GM23248 (cell line): ENCODE measurements around the gene HOOK1. TPM values are rescaled to one million over a fixed set of nuclear protein-coding genes. Genes with fewer than 3 reads are reported as not detected.
"Not testable (repeated sequence)": the region's sequence is repeated elsewhere in the genome, so short reads cannot be mapped to it uniquely, and the experiment has no call there.

Experiments used
- DNase-seq: peaks from one replicate; pipeline ENCODE4 v3.0.0-alpha.2; 2015
- H2AFZ ChIP-seq: fragments of 200-600 bp; sonication (generic); 2 replicates; pipeline ENCODE4 v1.6.1; 2016; ENCODE audit warnings: antibody characterized with exemption
- H3F3A ChIP-seq: fragments of 200-600 bp; sonication (generic); 2 replicates; pipeline ENCODE4 v1.6.1; 2016; ENCODE audit warnings: mild to moderate bottlenecking, antibody characterized with exemption, mixed run types; ENCODE audit not compliant: insufficient read depth
- H3K27ac ChIP-seq: fragments of 200-600 bp; sonication (generic); 2 replicates; pipeline ENCODE4 v1.5.1; 2016; ENCODE audit warnings: mild to moderate bottlenecking
- H3K27me3 ChIP-seq: fragments of 200-600 bp; sonication (generic); replicated peaks from 2 replicates; pipeline ENCODE4 v1.6.1; 2016; ENCODE audit warnings: mild to moderate bottlenecking; ENCODE audit not compliant: insufficient read depth
- H3K36me3 ChIP-seq: fragments of 200-600 bp; sonication (generic); 2 replicates; pipeline ENCODE4 v1.6.1; 2016; ENCODE audit warnings: low read depth, mild to moderate bottlenecking
- H3K4me1 ChIP-seq: fragments of 200-600 bp; sonication (generic); 2 replicates; pipeline ENCODE4 v1.6.1; 2016; ENCODE audit warnings: mild to moderate bottlenecking; ENCODE audit not compliant: insufficient read depth
- H3K4me2 ChIP-seq: fragments of 200-600 bp; sonication (generic); one replicate; pipeline ENCODE4 v1.6.1; 2016; ENCODE audit warnings: mild to moderate bottlenecking; ENCODE audit not compliant: unreplicated experiment
- H3K4me3 ChIP-seq: fragments of 200-600 bp; sonication (generic); 2 replicates; pipeline ENCODE4 v1.5.1; 2016; ENCODE audit warnings: mild to moderate bottlenecking
- H3K79me2 ChIP-seq: fragments of 200-600 bp; sonication (generic); 2 replicates; pipeline ENCODE4 v1.6.1; 2016; ENCODE audit warnings: mild to moderate bottlenecking; ENCODE audit not compliant: insufficient read depth
- H3K9ac ChIP-seq: fragments of 200-600 bp; sonication (generic); 2 replicates; pipeline ENCODE4 v1.6.1; 2016; ENCODE audit warnings: mild to moderate bottlenecking
- H3K9me2 ChIP-seq: fragments of 200-600 bp; sonication (generic); 2 replicates; pipeline ENCODE4 v1.6.1; 2016; ENCODE audit warnings: mixed run types, mild to moderate bottlenecking, moderate library complexity; ENCODE audit not compliant: insufficient read depth
- H3K9me3 ChIP-seq: fragments of 200-600 bp; sonication (generic); one replicate; pipeline ENCODE4 v1.6.1; 2017; ENCODE audit warnings: low read depth
- H4K20me1 ChIP-seq: fragments of 200-600 bp; sonication (generic); 2 replicates; pipeline ENCODE4 v1.6.0; 2016; ENCODE audit not compliant: insufficient read depth
- EZH2 ChIP-seq: fragments of 200-600 bp; sonication (generic); IDR thresholded peaks from 2 replicates; pipeline ENCODE4 v1.6.1; 2018; ENCODE audit warnings: antibody characterized with exemption, mild to moderate bottlenecking; ENCODE audit not compliant: insufficient read depth, poor library complexity, severe bottlenecking
- EZH2phosphoT487 ChIP-seq: fragments of 200-600 bp; sonication (generic); IDR thresholded peaks from 2 replicates; pipeline ENCODE4 v1.6.1; 2018; ENCODE audit warnings: antibody characterized with exemption, moderate library complexity, mild to moderate bottlenecking, low read depth; ENCODE audit not compliant: insufficient read depth
- WGBS, 2 experiments: methylation state at CpG; one replicate each; pipeline ENCODE4 v1.1.6; 2015 to 2017; ENCODE audit warnings: low lambda C conversion rate in 2 of 2, low coverage in 1 of 2; ENCODE audit errors: missing lambda C conversion rate in 2 of 2; 5-methylcytosine and 5-hydroxymethylcytosine counted together
- in situ Hi-C: fragments of 300-500 bp; cut with MboI; formaldehyde crosslinking; loops from 2 replicates; pipeline ENCODE4 v1.15.0; 2020
- polyA plus RNA-seq: library from polyadenylated mRNA; unstranded; fragments of >200 nt; fragmentation: Nextera tagmentation; extraction: Ambion mirVana; gene quantifications from 2 replicates; pipeline ENCODE4 v1.2.1, GENCODE V29; 2016
- total RNA-seq: library from RNA; depleted of rRNA; stranded (reverse); fragments of >200 nt; shearing (Covaris generic); gene quantifications from 2 replicates; pipeline ENCODE4 v1.2.3, GENCODE V29; 2014

HOOK1 gene
- total and polyA plus RNA-seq, 2 experiments from 2014 or later = not detected

GRCh38 chr1:59828160-59828559 is 13.4 kb downstream of the HOOK1 start:
- Histone ChIP-seq H3K4me3 (no peak overlapping the region), H3K4me2 (no peak overlapping the region), H3K79me2 (no peaks in the 10 kb centered on the region), H3K27me3 (no peaks in the 10 kb centered on the region), H3K4me1 (no peaks in the 10 kb centered on the region), H3K9me2 (no peaks in the 10 kb centered on the region), H3F3A (no peaks in the 10 kb centered on the region), H3K9ac (no peak overlapping the region), H4K20me1 (no peaks in the 10 kb centered on the region), H3K27ac (no peak overlapping the region), H3K36me3 (no peaks in the 10 kb centered on the region), H2AFZ (no peak overlapping the region), H3K9me3 (no peaks in the 10 kb centered on the region)
- 64 to 73% methylated on average over 1 of the region's 1 CpG for WGBS, 2 experiments
- no peak for DNase-seq
- in situ Hi-C loops = no loop called here
- no peak for TF ChIP-seq EZH2phosphoT487
- no peak for TF ChIP-seq EZH2

GRCh38 chr1:59831529-59831928 is 16.8 kb downstream of the HOOK1 start:
- Histone ChIP-seq H3K79me2 (no peaks in the 10 kb centered on the region), H3K36me3 (no peaks in the 10 kb centered on the region), H3K9ac (no peak overlapping the region), H3K27me3 (no peaks in the 10 kb centered on the region), H2AFZ (no peak overlapping the region), H3K4me3 (no peak overlapping the region), H3K27ac (no peak overlapping the region), H3F3A (no peaks in the 10 kb centered on the region), H3K9me3 (no peaks in the 10 kb centered on the region), H3K4me2 (no peak overlapping the region), H4K20me1 (no peaks in the 10 kb centered on the region), H3K9me2 (no peaks in the 10 kb centered on the region), H3K4me1 (no peaks in the 10 kb centered on the region)
- in situ Hi-C loops = no loop called here
- TF ChIP-seq EZH2 (no peak), EZH2phosphoT487 (no peak)
- WGBS, 2 experiments = 59 to 68% methylated on average over 2 of the region's 2 CpGs
- DNase-seq = no peak

- no peaks in the 10 kb centered on the region for H3K36me3 ChIP-seq
- DNase-seq = no peak
- H3K9me3 ChIP-seq = no peaks in the 10 kb centered on the region
Measured at GRCh38 chr1:59833022-59833421, 18.3 kb downstream of the HOOK1 start.

GRCh38 chr1:59833991-59834390 is 19.2 kb downstream of the HOOK1 start:
- in situ Hi-C loops = no loop called here
- Histone ChIP-seq H3K36me3 (no peaks in the 10 kb centered on the region), H3K4me1 (no peaks in the 10 kb centered on the region), H3K4me3 (no peak overlapping the region), H3K79me2 (no peaks in the 10 kb centered on the region), H3K9me2 (no peaks in the 10 kb centered on the region), H4K20me1 (no peaks in the 10 kb centered on the region), H2AFZ (no peak overlapping the region), H3K27me3 (no peaks in the 10 kb centered on the region), H3K9me3 (no peaks in the 10 kb centered on the region), H3K4me2 (no peak overlapping the region), H3K27ac (no peak overlapping the region), H3F3A (no peaks in the 10 kb centered on the region), H3K9ac (no peak overlapping the region)
- no peak for DNase-seq
- TF ChIP-seq EZH2phosphoT487 = no peak
- no peak for TF ChIP-seq EZH2
- WGBS, 2 experiments = 47 to 53% methylated on average over 3 of the region's 3 CpGs

More at GRCh38 chr1:59833022-59833421, 18.3 kb downstream of the HOOK1 start:
- Histone ChIP-seq H3K9me2 (no peaks in the 10 kb centered on the region), H3K9ac (no peak overlapping the region), H4K20me1 (no peaks in the 10 kb centered on the region), H3F3A (no peaks in the 10 kb centered on the region), H3K27ac (no peak overlapping the region), H3K4me1 (no peaks in the 10 kb centered on the region), H3K27me3 (no peaks in the 10 kb centered on the region), H3K79me2 (no peaks in the 10 kb centered on the region), H3K4me2 (no peak overlapping the region), H3K4me3 (no peak overlapping the region), H2AFZ (no peak overlapping the region)
- in situ Hi-C loops = no loop called here
- WGBS, 2 experiments = 80 to 92% methylated on average over 2 of the region's 2 CpGs
- TF ChIP-seq EZH2phosphoT487 (no peak), EZH2 (no peak)

GRCh38 chr1:59837857-59838256 is 23.1 kb downstream of the HOOK1 start:
- H3K27ac ChIP-seq, H3K4me3 ChIP-seq, H3K9ac ChIP-seq, H2AFZ ChIP-seq, DNase-seq, H3K9me2 ChIP-seq, H3K4me2 ChIP-seq, H3K4me1 ChIP-seq, H3F3A ChIP-seq, in situ Hi-C loops, H4K20me1 ChIP-seq, H3K27me3 ChIP-seq, H3K36me3 ChIP-seq, H3K9me3 ChIP-seq, H3K79me2 ChIP-seq: not testable (repeated sequence)
- WGBS, 2 experiments = 14 to 26% methylated on average over 1 of the region's 1 CpG
